A673 (cell line): ENCODE data around the gene PLCB4. TPM values are rescaled to one million over a fixed set of nuclear protein-coding genes. Genes with fewer than 3 reads are reported as not detected.

Experiments used
- BruUV-seq: library from RNA; stranded (reverse); fragments of 400-500 nt; replicated peaks from 2 replicates; lab custom pipeline; 2021; lab: Mats Ljungman, UMichigan
- CTCF ChIA-PET: fragments of 300-600 bp; sonication (Branson Sonifier 250); formaldehyde crosslinking; loops from one replicate; lab custom pipeline; 2022; ENCODE audit warnings: antibody characterized with exemption; lab: Charles Lee
- POLR2A ChIA-PET: fragments of 300-600 bp; sonication (Branson Sonifier 250); formaldehyde crosslinking; loops from one replicate; lab custom pipeline; 2022; ENCODE audit warnings: antibody characterized with exemption; ENCODE audit not compliant: low non-redundant PET; lab: Charles Lee
- DNase-seq: peaks from one replicate; pipeline ENCODE4 v3.0.0-alpha.2; 2015; ENCODE audit warnings: low spot score
- H3K27ac ChIP-seq: fragments of 200-600 bp; sonication (generic); 2 replicates; pipeline ENCODE4 v1.5.1; 2016; ENCODE audit warnings: mixed run types, low read depth, mild to moderate bottlenecking, mixed read lengths, antibody characterized with exemption, low read length; ENCODE audit not compliant: poor library complexity, severe bottlenecking
- H3K27me3 ChIP-seq: fragments of 200-600 bp; sonication (generic); replicated peaks from 2 replicates; pipeline ENCODE4 v1.6.1; 2017; ENCODE audit warnings: mixed run types, low read depth, mild to moderate bottlenecking, mixed read lengths, antibody characterized with exemption, low read length; ENCODE audit not compliant: insufficient read depth, poor library complexity
- H3K36me3 ChIP-seq: fragments of 200-600 bp; sonication (generic); 2 replicates; pipeline ENCODE4 v1.6.1; 2016; ENCODE audit warnings: mixed run types, mild to moderate bottlenecking, mixed read lengths, antibody characterized with exemption, low read length; ENCODE audit not compliant: insufficient read depth, poor library complexity, severe bottlenecking
- H3K4me1 ChIP-seq: fragments of 200-600 bp; sonication (generic); 2 replicates; pipeline ENCODE4 v1.6.1; 2017; ENCODE audit warnings: mixed run types, mild to moderate bottlenecking, mixed read lengths, antibody characterized with exemption, low read length; ENCODE audit not compliant: insufficient read depth, poor library complexity, severe bottlenecking
- H3K4me3 ChIP-seq: fragments of 200-600 bp; sonication (generic); 2 replicates; pipeline ENCODE4 v1.5.1; 2016; ENCODE audit warnings: low read depth, mixed run types, mild to moderate bottlenecking, mixed read lengths, low read length; ENCODE audit not compliant: poor library complexity, severe bottlenecking
- H3K9me3 ChIP-seq: fragments of 200-600 bp; sonication (generic); 2 replicates; pipeline ENCODE4 v1.6.1; 2016; ENCODE audit warnings: mixed run types, low read depth, mild to moderate bottlenecking, mixed read lengths, antibody characterized with exemption, low read length; ENCODE audit not compliant: poor library complexity, severe bottlenecking
- CTCF ChIP-seq: fragments of 300-800, 200-600 bp; sonication (generic); conservative IDR thresholded peaks from 2 replicates; pipeline ENCODE4 v1.5.1; 2017; ENCODE audit warnings: low read depth, mild to moderate bottlenecking, antibody characterized with exemption, low read length, moderate library complexity, mixed read lengths
- EZH2 ChIP-seq: fragments of 200-600 bp; sonication (generic); IDR thresholded peaks from 2 replicates; pipeline ENCODE4 v1.6.1; 2017; ENCODE audit warnings: borderline replicate concordance, low read depth, mild to moderate bottlenecking, mixed read lengths, antibody characterized with exemption, low read length; ENCODE audit not compliant: poor library complexity, severe bottlenecking
- intact Hi-C: fragments of 100-400 bp; cut with micrococcal nuclease; formaldehyde crosslinking; loops from one replicate; pipeline ENCODE4 v1.10.0; 2022; ENCODE audit not compliant: unreplicated experiment
- total RNA-seq: library from RNA; stranded (reverse); gene quantifications from 2 replicates; pipeline ENCODE4 v1.2.3, GENCODE V29; 2021

The PLCB4 gene
- total RNA-seq, 1 experiment from 2014 or later: 6.2 TPM

DNA sequence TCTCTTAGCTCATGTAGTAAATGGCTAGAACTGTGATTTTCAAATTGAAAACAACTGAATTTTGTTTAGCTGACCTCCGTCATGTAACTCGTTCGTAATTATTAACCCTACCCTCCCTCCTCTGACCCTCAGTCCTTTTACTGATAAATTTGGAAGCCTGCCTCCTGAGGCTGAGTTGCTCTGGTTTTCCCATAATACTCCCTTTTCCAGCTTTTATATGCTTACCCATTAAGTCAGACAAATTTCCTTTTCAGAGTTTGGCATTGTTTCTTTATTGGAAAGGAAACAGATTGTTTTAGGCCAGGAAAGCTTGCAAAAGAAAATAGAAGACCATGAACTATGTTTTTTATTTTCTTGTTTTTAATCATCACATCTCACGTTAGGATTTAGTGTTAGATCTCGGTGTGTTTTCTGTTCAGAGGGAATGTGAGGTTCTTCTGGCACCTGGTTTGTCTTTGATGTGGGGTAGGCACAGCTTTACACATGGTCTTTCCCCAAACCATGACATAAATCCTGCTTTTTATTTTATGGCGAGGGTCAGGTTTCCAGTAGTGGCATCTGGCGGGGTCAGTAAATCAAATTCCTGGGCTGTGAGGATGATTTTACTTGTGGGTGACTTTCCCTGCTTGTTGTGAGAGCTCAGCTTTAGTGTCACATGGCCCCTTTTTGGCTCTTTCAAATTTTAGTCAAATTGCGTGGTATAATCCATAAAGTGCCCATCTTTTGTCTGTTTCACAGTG is 24.5 kb downstream of the PLCB4 start:
- no peak overlapping the region for H3K27ac ChIP-seq
- no peak for TF ChIP-seq CTCF
- no peak for TF ChIP-seq EZH2
- POLR2A ChIA-PET: no interaction called here
- no peak for DNase-seq
- no peaks in the 10 kb centered on the region for H3K27me3 ChIP-seq
- CTCF ChIA-PET: no interaction called here
- H3K4me1 ChIP-seq: no peaks in the 10 kb centered on the region
- H3K9me3 ChIP-seq: no peaks in the 10 kb centered on the region
- intact Hi-C loops: no loop called here
- H3K36me3 ChIP-seq: no peaks in the 10 kb centered on the region
- no peak overlapping the region for H3K4me3 ChIP-seq
- no TSS peak for BruUV-seq

GRCh38 chr20:9099372-9099771 is 30.5 kb downstream of the PLCB4 start:
- ChIA-PET CTCF (interaction anchor here (0.6 kb wide), 1 partner anchor 182 kb away, joined by 4 read pairs; no protein-coding TSS in a partner anchor), POLR2A (no interaction called here)
- TF ChIP-seq CTCF: no peak
- no peak for TF ChIP-seq EZH2
- no TSS peak for BruUV-seq
- intact Hi-C loops: no loop called here
- H3K27me3 ChIP-seq: no peaks in the 10 kb centered on the region
- no peak overlapping the region for H3K4me3 ChIP-seq
- no peaks in the 10 kb centered on the region for H3K4me1 ChIP-seq
- DNase-seq: no peak
- H3K36me3 ChIP-seq: no peaks in the 10 kb centered on the region
- H3K9me3 ChIP-seq: no peaks in the 10 kb centered on the region
- H3K27ac ChIP-seq: no peak overlapping the region

GRCh38 chr20:9100691-9101090 is 31.8 kb downstream of the PLCB4 start:
- ChIA-PET POLR2A (no interaction called here), CTCF (no interaction called here)
- Histone ChIP-seq H3K4me1 (no peaks in the 10 kb centered on the region), H3K4me3 (no peak overlapping the region), H3K9me3 (no peaks in the 10 kb centered on the region), H3K27me3 (no peaks in the 10 kb centered on the region), H3K27ac (no peak overlapping the region), H3K36me3 (no peaks in the 10 kb centered on the region)
- intact Hi-C loops: no loop called here
- DNase-seq: no peak
- TF ChIP-seq EZH2 (no peak), CTCF (no peak)
- BruUV-seq: no TSS peak
